D341Med (cell line): ENCODE data around the gene MAN2B1.
"Not testable (repeated sequence)": the region's sequence is repeated elsewhere in the genome, so short reads cannot be mapped to it uniquely, and the experiment has no call there.

Experiments used
- DNase-seq: peaks from one replicate; pipeline ENCODE4 v3.0.0; 2012; ENCODE audit warnings: low spot score

MAN2B1 gene

GRCh38 chr19:12657966-12658365 lies 8.6 kb downstream of the MAN2B1 start:
- DNase-seq, result no peak

GRCh38 chr19:12656899-12657571 lies 9.5 kb downstream of the MAN2B1 start:
- no peak for DNase-seq

GRCh38 chr19:12655546-12655945 lies 11.0 kb downstream of the MAN2B1 start:
- DNase-seq, result no peak

DNA sequence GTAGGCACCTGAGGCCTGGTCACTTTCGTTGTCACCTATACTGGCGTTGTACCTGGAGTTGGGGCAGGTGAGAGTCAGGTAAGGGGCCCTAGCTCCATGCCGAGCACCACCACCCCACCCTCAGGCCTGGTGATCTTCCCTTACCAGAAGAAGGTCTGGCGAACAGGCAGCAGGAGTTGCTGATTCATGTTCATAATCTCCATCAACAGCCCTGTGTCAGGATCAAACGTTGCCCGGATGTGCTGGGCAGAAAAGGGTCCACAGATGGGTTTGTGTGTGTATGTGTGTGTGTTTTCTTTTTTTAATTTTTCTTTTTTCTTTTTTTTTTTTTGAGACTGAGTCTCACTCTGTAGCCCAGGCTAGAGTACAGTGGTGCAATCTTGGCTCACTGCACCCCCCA lies 14.3 kb downstream of the MAN2B1 start:
- DNase-seq, result peak; percentile 22

DNA sequence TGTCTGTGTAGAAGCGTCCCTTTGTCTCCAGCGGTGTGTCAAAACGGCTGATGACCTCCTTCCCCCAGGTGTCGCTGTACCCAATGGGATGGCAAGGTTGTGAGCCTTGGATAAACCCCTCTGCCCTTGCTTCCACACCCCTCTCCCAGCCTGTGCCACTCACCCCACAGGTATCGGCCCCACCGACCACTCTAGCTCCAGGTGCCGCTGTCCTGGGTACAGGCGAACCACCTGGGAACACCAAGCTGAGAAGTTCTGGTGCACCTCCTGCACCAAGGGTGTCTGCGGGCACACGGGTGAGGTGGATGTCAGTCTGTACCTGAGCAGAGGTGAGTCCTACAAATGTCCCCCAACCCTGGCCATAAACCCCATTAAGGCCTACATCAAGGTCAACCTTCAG lies 16.6 kb downstream of the MAN2B1 start:
- DNase-seq, result peak; percentile 22

DNA sequence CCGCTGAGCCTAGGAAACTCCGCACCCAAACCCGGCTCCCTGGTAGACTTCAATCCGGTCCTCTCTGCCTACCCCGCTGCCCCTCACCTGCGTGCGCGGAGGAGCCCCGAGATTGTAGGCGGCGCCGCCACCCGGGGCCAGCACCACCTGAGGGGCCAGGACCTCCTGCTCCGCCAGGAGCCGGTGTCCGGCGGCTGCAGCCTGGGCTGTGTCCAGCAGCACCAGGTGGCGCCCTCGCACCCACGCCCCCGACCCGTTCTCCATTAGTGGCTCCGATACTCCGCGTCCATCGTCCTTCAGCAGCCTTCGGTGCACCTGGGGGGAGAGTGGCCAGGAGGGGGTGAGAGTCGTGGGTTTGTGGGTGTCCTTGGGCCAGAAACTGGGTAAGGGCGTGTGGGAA lies 18.5 kb downstream of the MAN2B1 start:
- peak; percentile 42 for DNase-seq

- peak; percentile 54 for DNase-seq
These were observed 19.0 kb downstream of the MAN2B1 start for GRCh38 chr19:12647490-12648071.

GRCh38 chr19:12647047-12647446 lies 19.5 kb downstream of the MAN2B1 start:
- DNase-seq, result peak; percentile 20

DNA sequence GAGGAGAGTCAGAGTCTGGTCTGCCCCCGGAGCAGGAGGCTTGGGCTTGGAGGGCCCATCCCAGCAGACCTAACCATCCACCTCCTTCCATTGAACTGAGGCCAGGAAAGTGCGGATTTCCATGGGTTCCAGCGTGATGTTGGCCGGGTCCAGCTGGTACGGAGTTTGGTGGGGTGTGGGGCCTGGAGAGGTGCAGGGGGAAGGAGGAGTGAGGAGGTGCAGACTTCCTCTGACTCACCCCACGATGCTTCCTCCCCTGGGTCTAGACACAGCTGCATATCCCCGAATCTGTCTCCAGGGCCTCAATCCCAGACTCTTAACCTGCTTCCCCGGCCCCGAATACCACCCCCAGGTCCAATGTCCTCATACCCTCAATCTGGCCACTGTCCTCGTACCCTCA lies 20.0 kb downstream of the MAN2B1 start:
- DNase-seq, result peak; percentile 18

GRCh38 chr19:12643716-12644115 lies 22.8 kb downstream of the MAN2B1 start:
- DNase-seq, result not testable (repeated sequence)

DNA sequence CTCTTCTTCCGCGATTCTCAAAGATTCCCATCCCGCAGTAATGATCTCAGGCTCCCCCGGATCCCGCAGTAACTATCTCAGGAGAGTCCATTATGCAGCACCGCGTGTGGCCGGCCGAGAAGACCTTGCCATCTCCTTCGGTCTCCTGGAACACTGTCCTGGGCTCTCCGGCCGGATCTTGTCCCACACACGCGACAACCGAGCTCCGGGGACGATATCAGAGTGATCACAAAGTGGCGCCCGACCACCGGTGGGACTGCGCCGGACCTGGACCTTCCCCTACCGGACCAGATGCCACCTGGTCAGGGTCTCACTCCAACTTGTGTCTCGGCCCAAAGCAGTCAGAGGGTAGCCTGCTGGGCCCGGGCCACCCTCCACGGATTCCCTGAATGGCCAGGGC lies 24.0 kb downstream of the MAN2B1 start:
- no peak for DNase-seq

- DNase-seq, result peak; percentile 13
These were observed 25.1 kb downstream of the MAN2B1 start for GRCh38 chr19:12641456-12641855.

DNA sequence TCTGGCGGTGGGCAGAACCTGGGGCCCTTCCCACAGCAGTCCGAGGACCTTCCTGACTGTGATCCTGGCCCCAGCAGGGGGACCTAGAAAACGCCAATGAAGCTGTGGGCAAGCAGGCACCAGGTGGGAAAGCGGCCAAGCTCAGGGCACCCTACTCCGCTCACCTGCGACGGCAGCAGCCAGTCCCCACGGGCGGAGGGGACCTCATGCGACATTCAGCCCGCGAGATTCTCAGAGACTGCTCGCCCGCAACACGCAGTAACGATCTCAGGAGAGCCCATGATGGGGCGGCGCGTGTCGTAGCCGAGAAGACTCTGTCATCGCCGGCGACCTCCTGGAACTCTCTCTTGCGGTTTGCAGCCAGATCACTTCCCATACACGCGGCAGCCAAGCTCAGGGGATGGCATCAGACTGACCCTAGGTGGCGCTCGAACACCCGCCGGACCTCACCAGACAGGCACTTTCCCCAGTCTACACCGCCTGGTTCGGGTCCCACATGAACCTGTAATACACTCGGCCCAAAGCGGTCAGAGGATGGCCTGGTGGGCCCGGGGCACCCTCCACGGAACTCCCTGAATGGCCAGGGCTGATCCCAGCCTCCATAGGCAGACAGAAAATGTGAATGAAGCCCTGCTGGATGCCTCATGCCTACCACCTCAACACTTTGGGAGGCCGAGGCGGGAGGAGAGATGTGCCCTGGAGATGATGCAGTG lies 26.5 kb downstream of the MAN2B1 start:
- peak; percentile 89 for DNase-seq

- DNase-seq, result peak; percentile 20
These were observed 27.8 kb downstream of the MAN2B1 start for GRCh38 chr19:12638611-12639182.

DNA sequence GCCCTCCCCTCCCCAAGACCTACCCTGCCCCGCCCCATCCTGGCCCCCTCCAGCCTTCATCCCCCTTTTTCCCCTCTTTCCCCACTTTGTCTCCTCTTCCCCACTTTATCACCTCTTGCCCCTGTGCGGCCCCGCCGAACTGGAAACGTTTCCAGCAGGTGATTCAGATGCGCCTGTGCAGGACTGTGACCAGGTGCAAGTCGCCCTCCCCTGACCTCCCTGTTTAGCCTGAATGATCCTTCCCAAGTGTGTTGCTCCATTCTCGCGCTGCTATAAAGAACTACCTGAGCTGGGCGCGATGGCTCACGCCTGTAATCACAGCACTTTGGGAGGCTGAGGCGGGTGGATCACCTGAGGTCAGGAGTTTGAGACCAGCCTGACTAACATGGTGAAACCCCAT lies 29.9 kb downstream of the MAN2B1 start:
- no peak for DNase-seq

DNA sequence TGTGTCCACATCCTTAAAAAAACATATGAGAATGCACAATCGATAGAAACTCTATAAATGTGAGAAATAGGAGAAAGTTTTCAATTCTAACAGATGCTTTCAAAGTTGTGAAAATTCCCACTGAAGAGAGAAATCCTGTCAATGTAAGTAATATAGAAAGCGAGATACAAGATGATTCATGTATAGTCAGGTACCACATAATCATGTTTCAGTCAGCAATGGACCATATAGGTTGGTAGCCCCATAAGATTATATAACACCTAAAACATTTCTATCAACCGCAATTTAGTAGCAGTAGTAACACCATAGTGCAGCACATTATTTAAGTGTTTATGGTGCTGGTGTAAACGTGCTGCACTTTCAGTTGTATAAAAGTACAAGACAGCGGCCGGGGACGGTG lies 37.3 kb downstream of the MAN2B1 start:
- DNase-seq, result no peak

GRCh38 chr19:12628040-12629022 lies 38.2 kb downstream of the MAN2B1 start:
- no peak for DNase-seq

- no peak for DNase-seq
These were observed 39.6 kb downstream of the MAN2B1 start for GRCh38 chr19:12626958-12627357.

- no peak for DNase-seq
These were observed 43.0 kb downstream of the MAN2B1 start for GRCh38 chr19:12623361-12624031.

DNA sequence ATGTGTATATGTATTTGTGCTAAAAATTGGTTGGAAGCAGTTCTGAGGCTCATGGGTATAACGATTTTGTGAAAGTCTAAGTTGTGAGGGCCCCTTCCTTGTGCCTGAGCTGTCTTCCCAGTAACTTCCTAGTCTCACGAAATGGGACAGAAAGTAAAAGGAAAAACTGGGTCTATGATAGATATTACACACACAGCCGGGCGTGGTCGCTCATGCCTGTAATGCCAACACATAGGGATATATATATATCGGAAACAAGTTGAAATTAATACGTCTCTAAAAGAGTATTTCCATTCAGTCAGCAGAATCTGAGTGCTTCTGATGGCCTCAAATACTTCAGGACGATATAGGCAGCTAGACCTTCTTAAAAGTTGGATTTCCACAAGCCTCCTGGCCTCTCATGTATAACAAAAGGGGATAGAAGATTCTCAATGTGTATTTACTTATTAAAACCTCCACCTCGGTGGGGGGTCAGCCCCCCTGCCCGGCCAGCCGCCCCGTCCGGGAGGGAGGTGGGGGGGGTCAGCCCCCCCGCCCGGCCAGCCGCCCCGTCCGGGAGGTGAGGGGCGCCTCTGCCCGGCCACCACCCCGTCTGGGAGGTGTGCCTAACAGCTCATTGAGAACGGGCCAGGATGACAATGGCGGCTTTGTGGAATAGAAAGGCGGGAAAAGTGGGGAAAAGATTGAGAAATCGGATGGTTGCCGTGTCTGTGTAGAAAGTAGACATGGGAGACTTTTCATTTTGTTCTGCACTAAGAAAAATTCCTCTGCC lies 45.1 kb downstream of the MAN2B1 start:
- not testable (repeated sequence) for DNase-seq
